HCT116 (cell line): ENCODE measurements around the gene AMBRA1. TPM values are rescaled to one million over a fixed set of nuclear protein-coding genes. Genes with fewer than 3 reads are reported as not detected.

Source experiments
- ATAC-seq: fragments of 200-7000 bp; cut with Tn5 transposase; 2 replicates; pipeline ENCODE4 v1.9.1; 2020; ENCODE audit warnings: mild to moderate bottlenecking, moderate library complexity
- BruUV-seq: library from RNA; stranded (reverse); fragments of 400-500 nt; replicated peaks from 2 replicates; lab custom pipeline; 2021; lab: Mats Ljungman, UMichigan
- CTCF ChIA-PET: fragments of 300-600 bp; sonication (Branson Sonifier 250); formaldehyde crosslinking; loops from one replicate; lab custom pipeline; 2021; ENCODE audit warnings: antibody characterized with exemption; lab: Charles Lee
- POLR2A ChIA-PET: fragments of 300-600, 350-600 bp; sonication (Branson Sonifier 250); formaldehyde crosslinking; loops from one replicate; lab custom pipeline; 2021; ENCODE audit warnings: antibody characterized with exemption; lab: Charles Lee
- RAD21 ChIA-PET, 2 experiments: fragments of 300-600 bp; sonication (Branson Sonifier 250); formaldehyde crosslinking; loops; one replicate each; lab custom pipeline; 2023; ENCODE audit warnings: low total read pairs in 2 of 2; ENCODE audit not compliant: uncharacterized antibody in 2 of 2, unreplicated experiment in 2 of 2, low non-redundant PET in 1 of 2; lab: Charles Lee
- DNase-seq: peaks from one replicate; pipeline ENCODE4 v3.0.0-alpha.2; 2010; ENCODE audit warnings: low read depth, low spot score
- H2AFZ ChIP-seq: fragments of 200-600 bp; shearing (Covaris generic), sonication (generic); 2 replicates; pipeline ENCODE4 v1.6.1; 2017; ENCODE audit warnings: low read depth, mixed run types, mixed read lengths, antibody characterized with exemption, low read length; ENCODE audit not compliant: poor library complexity, severe bottlenecking
- H3K27ac ChIP-seq: 2 replicates; pipeline ENCODE4 v1.5.1; 2012; ENCODE audit warnings: low read depth, low read length
- H3K27me3 ChIP-seq: fragments of 200-600 bp; sonication (generic); 2 replicates; pipeline ENCODE4 v1.6.1; 2016; ENCODE audit warnings: mixed run types, low read length, mixed read lengths; ENCODE audit not compliant: insufficient read depth
- H3K36me3 ChIP-seq, 2 experiments: fragments of 200-500 bp in 1 of 2; fragments of 200-600 bp in 1 of 2; sonication (Bioruptor generic) in 1 of 2; sonication (generic) in 1 of 2; 2 replicates each; pipeline versions ENCODE4 v1.5.1 to v1.6.1; 2014 to 2016; ENCODE audit warnings: low read length in 2 of 2, inconsistent platforms in 1 of 2, mixed read lengths in 1 of 2, mixed run types in 1 of 2; ENCODE audit not compliant: insufficient read depth in 2 of 2, control insufficient read depth in 1 of 2
- H3K4me1 ChIP-seq, 2 experiments: fragments of 200-600 bp in 1 of 2; sonication (generic) in 1 of 2; 2 replicates each; pipeline versions ENCODE4 v1.5.1 to v1.6.1; 2012 to 2017; ENCODE audit warnings: low read length in 2 of 2, inconsistent platforms in 1 of 2, mild to moderate bottlenecking in 1 of 2, mixed read lengths in 1 of 2, mixed run types in 1 of 2, moderate library complexity in 1 of 2; ENCODE audit not compliant: insufficient read depth in 2 of 2, control insufficient read depth in 1 of 2
- H3K4me2 ChIP-seq: fragments of 200-600 bp; sonication (generic); 2 replicates; pipeline ENCODE4 v1.6.1; 2017; ENCODE audit warnings: mixed run types, low read length, mixed read lengths
- H3K4me3 ChIP-seq, 2 experiments: fragments of 200-600 bp in 1 of 2; sonication (generic) in 1 of 2; replicated peaks in 1 of 2; 2 replicates each; pipeline ENCODE4 v1.5.1; 2011 to 2016; ENCODE audit warnings: low read length in 2 of 2, control low read depth in 1 of 2, low read depth in 1 of 2, mild to moderate bottlenecking in 1 of 2, mixed read lengths in 1 of 2, mixed run types in 1 of 2
- H3K79me2 ChIP-seq: fragments of 200-600 bp; sonication (generic); 2 replicates; pipeline ENCODE4 v1.6.1; 2017; ENCODE audit warnings: mild to moderate bottlenecking, mixed run types, low read length, moderate library complexity, mixed read lengths; ENCODE audit not compliant: insufficient read depth
- H3K9ac ChIP-seq: fragments of 200-600 bp; sonication (generic); 2 replicates; pipeline ENCODE4 v1.6.1; 2016; ENCODE audit warnings: low read length, mixed read lengths
- H3K9me2 ChIP-seq: fragments of 200-600 bp; sonication (generic), shearing (Covaris generic); 2 replicates; pipeline ENCODE4 v1.6.1; 2017; ENCODE audit warnings: mixed run types, mild to moderate bottlenecking, moderate library complexity; ENCODE audit not compliant: insufficient read depth
- H3K9me3 ChIP-seq, 2 experiments: fragments of 200-500 bp in 1 of 2; fragments of 200-600 bp in 1 of 2; sonication (Bioruptor generic) in 1 of 2; sonication (generic) in 1 of 2; 2 replicates each; pipeline ENCODE4 v1.6.1; 2014 to 2017; ENCODE audit warnings: low read length in 2 of 2, mixed read lengths in 2 of 2, inconsistent platforms in 1 of 2, low read depth in 1 of 2, mild to moderate bottlenecking in 1 of 2, mixed run types in 1 of 2, moderate library complexity in 1 of 2; ENCODE audit not compliant: control insufficient read depth in 1 of 2, insufficient read depth in 1 of 2
- H4K20me1 ChIP-seq: fragments of 200-600 bp; sonication (generic), shearing (Covaris generic); 2 replicates; pipeline ENCODE4 v1.6.1; 2017; ENCODE audit warnings: mixed run types, mild to moderate bottlenecking, moderate library complexity; ENCODE audit not compliant: insufficient read depth
- CBX3 ChIP-seq: IDR thresholded peaks from 2 replicates; pipeline ENCODE4 v1.6.1; 2012; ENCODE audit warnings: low read depth
- CEBPB ChIP-seq: IDR thresholded peaks from 2 replicates; pipeline ENCODE4 v1.6.1; 2012; ENCODE audit warnings: low read depth
- CTCF ChIP-seq, 3 experiments: fragments of 200-600 bp in 1 of 3; sonication (generic) in 1 of 3; IDR thresholded peaks in 2 of 3; conservative IDR thresholded peaks in 1 of 3; 2 replicates each; pipeline ENCODE4 v1.5.1; 2012 to 2017; ENCODE audit warnings: low read depth in 2 of 3, low read length in 2 of 3, antibody characterized with exemption in 1 of 3, borderline replicate concordance in 1 of 3, control low read depth in 1 of 3, mild to moderate bottlenecking in 1 of 3, mixed read lengths in 1 of 3, mixed run types in 1 of 3, moderate library complexity in 1 of 3; ENCODE audit not compliant: insufficient read depth in 1 of 3
- RAD21 ChIP-seq: IDR thresholded peaks from 2 replicates; pipeline ENCODE4 v1.6.1; 2012; ENCODE audit warnings: low read depth, mild to moderate bottlenecking
- REST ChIP-seq: IDR thresholded peaks from 2 replicates; pipeline ENCODE4 v1.6.1; 2012; ENCODE audit warnings: low read depth
- SIN3A ChIP-seq: IDR thresholded peaks from 2 replicates; pipeline ENCODE4 v1.6.1; 2012; ENCODE audit warnings: low read depth
- intact Hi-C: fragments of 100-400 bp; cut with micrococcal nuclease; formaldehyde crosslinking; loops from 2 replicates; pipeline ENCODE4 v1.10.0; 2022
- total RNA-seq: library from RNA; stranded (reverse); gene quantifications from one replicate; pipeline ENCODE4 v1.2.1, GENCODE V29; 2021; ENCODE audit not compliant: unreplicated experiment

The AMBRA1 gene
- total RNA-seq, 1 experiment from 2014 or later = 22.7 TPM

GRCh38 chr11:46529928-46530574 is 63.8 kb downstream of the AMBRA1 start (continued):
- no peak for TF ChIP-seq REST
- TF ChIP-seq, all 23 proteins: peak for 0

GRCh38 chr11:46529095-46529905 is 64.5 kb downstream of the AMBRA1 start:
- no peaks in the 10 kb centered on the region for H3K9me2 ChIP-seq
- H3K4me1 ChIP-seq = peaks cover 0 to 4% of the 10 kb centered on the region in 2 experiments; a peak in 1 of 4 replicates
- ChIA-PET CTCF (interaction anchor here (0.5 to 1.7 kb wide), 25 partner anchors 9 to 1977 kb away, joined by 3 to 16 read pairs (median 4); partner anchors contain the start of gene CHRM4), RAD21 (interaction anchor here in 1 of 2 experiments (0.8 kb wide), 1 partner anchor 141 kb away, joined by 3 read pairs; no protein-coding TSS in a partner anchor), POLR2A (no interaction called here)
- no peak overlapping the region for H3K4me2 ChIP-seq
- H3K36me3 ChIP-seq = no peaks in the 10 kb centered on the region
- TF ChIP-seq RAD21 = peak; percentile 61
- peak; percentile 90 to 96 (median 93) for TF ChIP-seq CTCF (IDR thresholded peaks at IDR 0.05 in 2 of 3, conservative IDR thresholded peaks at IDR 0.05 in 1 of 3; ENCODE audit: borderline replicate concordance in 1 of 3, insufficient read depth in 1 of 3, low read depth in 2 of 3, low read length in 2 of 3)
- TF ChIP-seq CEBPB = no peak
- TF ChIP-seq SIN3A = no peak
- no peak for TF ChIP-seq REST
- no peak for TF ChIP-seq CBX3
- ATAC-seq = peak; percentile 97
- H3K9me3 ChIP-seq = no peaks in the 10 kb centered on the region
- H3K27me3 ChIP-seq = no peaks in the 10 kb centered on the region
- intact Hi-C loops = loop anchor here (2.0 to 5.0 kb wide), 2 partner anchors 37 to 140 kb away; no protein-coding TSS in a partner anchor
- H3K79me2 ChIP-seq = peaks cover 74% of the 10 kb centered on the region
- no peak overlapping the region for H3K9ac ChIP-seq
- H2AFZ ChIP-seq = no peak overlapping the region
- peak; percentile 49 for DNase-seq
- no peak overlapping the region for H3K27ac ChIP-seq
- no TSS peak for BruUV-seq
- H3K4me3 ChIP-seq = no peak overlapping the region
- H4K20me1 ChIP-seq = no peaks in the 10 kb centered on the region; the same call in 1 of the 2 replicates
